Stimulated activated CD4-positive, alpha-beta T cell treated with anti-CD3 and anti-CD28 coated beads, Interleukin-1b, Interleukin-23, amount 100 ng/mL, for 48 hours (primary cell): ENCODE results near the gene CPSF4L.

Experiments used
- DNase-seq: peaks from one replicate; pipeline ENCODE4 v3.0.0-alpha.2; 2020

Gene CPSF4L

DNA sequence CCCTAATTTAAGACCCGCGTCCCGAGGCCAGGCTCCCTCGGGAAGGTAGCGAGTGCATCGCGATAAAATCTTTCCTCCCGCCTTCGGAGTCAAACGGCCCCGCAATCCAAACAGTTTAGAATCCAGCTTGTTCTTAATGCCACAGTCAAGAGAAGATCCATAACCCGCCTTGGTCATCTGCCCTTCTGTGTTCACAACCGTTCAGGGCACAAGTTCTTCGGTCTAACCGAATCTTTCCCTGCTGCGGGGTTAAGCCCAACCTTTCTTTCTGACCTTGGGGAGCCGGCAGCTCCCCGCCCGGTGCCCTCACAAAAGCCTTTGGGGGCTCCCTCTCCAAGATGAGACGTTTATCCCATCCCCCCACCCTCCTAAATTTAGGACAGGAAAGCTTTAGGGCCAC, 30.3 kb downstream of the CPSF4L start:
- no peak for DNase-seq

GRCh38 chr17:73230088-73230487, 31.6 kb downstream of the CPSF4L start:
- DNase-seq, result no peak

DNA sequence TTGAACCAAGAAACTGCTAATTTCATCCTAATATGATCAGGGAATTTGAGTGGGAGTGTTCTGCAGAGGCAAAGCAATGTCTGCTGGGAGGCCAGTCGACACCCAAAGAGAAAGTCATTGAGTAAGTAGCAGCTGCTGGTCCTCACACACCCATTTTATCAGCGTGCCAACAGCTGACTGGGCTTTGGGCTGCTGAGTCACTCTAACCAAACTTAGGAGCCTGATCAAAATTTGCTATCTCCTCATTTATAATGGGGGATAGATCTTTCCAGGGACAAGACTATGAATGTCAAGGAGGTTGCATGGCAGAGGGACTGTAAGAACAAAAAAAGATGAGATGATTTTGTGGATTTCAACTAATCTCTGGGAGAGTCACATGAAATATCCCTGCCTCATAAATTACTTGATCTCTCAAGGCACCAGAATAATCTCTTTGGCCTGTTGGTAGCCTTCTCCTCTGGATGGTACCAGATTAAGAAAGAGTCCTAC, 32.9 kb downstream of the CPSF4L start:
- DNase-seq, result peak; percentile 32

DNA sequence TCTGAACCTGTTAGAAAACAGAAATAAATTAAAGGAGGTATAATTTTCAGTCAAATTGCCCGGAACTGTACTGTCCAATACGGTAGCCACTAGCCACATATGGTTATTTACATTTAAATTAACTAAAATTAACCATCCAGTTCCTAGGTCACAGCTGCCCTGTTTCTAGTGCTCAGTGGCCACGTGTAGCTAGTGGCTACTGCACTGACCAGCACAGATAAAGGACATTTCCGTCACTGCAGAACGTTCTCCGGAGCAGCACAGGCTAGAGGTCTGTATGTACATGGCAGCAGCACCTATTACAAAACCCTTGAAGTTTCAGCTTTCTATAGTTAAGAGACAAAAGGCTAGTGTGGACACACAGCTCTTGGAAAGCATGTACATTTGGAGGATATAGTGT, 33.7 kb downstream of the CPSF4L start:
- no peak for DNase-seq

DNA sequence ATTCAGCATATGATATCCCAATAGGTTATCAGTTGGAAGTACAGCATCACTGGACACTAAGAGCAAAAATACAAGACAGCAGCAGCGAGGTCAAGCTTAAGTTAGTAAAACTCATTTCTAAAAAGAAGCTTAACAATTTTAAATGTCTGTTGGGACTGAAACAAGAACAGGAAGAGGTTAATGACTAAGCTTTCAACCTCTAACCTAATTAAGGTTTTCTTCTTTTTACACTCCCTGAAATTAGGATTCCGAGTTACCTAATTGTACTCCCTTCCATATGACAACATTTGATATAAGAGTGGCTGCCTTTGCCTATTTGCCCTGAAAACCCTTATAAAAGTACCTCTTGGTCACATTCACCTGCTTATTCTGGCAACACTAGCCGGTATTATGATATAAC, 34.3 kb downstream of the CPSF4L start:
- DNase-seq, result no peak

DNA sequence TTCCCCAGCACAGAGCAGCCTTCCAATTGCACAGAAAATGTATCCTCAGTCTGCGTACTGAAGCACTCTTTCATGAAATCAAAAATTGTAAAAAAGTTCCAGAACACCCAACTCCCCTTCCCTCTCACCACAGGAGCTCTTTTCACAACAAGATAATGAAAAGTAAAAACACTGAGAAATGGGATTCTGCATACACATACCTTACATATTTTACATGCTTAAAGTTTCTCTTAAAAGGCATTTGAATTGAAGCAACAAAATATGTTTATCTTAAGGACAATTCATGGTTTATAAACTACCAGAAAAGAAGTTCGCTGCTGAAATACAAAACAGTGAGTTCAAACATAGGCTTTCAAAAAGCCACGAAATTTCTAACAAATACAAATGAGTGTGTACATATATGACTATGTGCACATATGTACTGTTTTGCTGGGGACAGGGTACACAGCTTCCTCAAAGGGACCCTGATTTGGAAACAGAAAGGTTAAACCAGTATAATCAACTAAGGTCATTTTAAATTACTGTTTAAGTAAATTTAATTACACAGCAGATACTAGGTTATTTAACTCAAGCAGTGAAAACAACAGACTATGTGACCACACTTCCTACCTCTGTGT, 35.0 kb downstream of the CPSF4L start:
- no peak for DNase-seq

DNA sequence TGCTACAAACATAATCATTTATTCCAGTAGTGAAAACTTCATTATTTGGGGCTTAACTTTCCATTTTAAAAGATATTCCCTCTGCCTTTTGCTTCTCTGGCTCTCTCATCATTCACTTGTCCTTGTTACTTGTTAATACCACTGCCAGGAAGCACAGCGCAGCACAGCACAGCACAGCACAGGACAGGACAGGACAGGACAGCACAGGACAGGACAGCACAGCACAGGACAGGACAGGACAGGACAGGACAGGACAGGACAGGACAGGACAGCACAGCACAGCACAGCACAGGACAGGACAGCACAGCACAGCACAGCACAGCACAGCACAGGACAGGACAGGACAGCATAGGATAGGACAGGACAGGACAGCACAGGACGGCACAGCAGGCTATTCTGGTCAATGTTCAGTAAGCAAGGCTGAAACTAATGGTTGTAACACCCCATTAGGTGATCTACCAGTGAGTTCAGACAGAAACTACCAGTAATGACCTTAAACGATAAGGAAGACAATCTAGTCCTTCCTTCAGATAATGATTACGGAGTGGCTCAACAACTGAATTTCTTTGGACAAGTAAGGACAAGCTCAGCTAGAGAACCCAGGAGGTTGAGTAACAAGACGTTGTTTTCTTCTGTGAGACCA, 36.9 kb downstream of the CPSF4L start:
- DNase-seq, result no peak

GRCh38 chr17:73224237-73224636, 37.4 kb downstream of the CPSF4L start:
- no peak for DNase-seq

DNA sequence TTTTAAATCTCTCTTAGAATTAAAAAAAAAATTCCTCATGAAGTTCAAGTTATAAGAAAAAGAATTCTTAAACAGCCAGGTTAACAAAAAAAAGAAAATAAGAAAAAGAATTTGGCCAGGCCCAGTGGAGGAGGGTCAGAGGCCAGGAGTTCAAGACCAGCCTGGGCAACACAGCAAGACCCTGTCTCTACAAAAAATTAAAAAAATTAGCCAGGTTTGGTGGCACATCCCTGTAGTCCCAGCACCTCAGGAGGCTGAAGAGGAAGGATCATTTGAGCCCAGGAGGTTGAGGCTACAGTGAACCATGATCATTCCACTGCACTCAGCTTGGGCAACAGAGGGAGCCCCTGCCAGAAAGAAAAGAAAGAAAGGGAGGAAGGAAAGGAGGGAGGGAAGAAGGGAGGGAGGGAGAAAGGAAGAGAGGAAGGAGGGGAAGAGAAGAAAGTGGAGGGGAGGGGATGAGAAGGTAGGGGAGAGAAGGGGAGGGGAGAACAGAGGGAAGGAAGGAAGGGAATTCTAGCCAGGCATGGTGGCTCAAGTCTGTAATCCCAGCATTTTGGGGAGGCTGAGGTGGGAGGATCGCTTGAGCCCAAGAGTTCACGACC, 38.0 kb downstream of the CPSF4L start:
- no peak for DNase-seq

GRCh38 chr17:73215447-73215846, 46.2 kb downstream of the CPSF4L start:
- DNase-seq, result no peak

- no peak for DNase-seq
Measured at GRCh38 chr17:73214851-73215250, 46.8 kb downstream of the CPSF4L start.

- DNase-seq, result no peak
Measured at GRCh38 chr17:73214008-73214407, 47.7 kb downstream of the CPSF4L start.

DNA sequence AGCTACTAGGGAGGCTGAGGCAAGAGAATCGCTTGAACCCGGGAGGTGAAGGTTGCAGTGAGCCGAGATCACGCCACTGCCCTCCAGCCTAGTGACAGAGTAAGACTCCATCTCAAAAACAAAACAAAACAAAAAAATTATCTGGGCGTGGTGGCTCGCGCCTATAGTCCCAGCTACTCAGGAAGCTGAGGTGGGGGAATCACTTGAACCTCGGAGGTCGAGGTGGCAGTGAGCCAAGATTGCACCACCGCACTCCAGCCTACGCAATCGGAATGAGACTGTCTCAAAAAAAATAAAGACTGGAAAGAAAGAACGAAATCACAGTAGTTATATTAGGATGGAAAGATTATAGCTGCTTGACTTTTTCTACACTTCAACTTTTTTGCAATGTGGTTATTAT, 49.9 kb downstream of the CPSF4L start:
- DNase-seq, result peak; percentile 36

- DNase-seq, result no peak
Measured at GRCh38 chr17:73210002-73210678, 51.5 kb downstream of the CPSF4L start.

- DNase-seq, result no peak
Measured at GRCh38 chr17:73209436-73209835, 52.2 kb downstream of the CPSF4L start.

GRCh38 chr17:73208139-73208827, 53.4 kb downstream of the CPSF4L start:
- no peak for DNase-seq

DNA sequence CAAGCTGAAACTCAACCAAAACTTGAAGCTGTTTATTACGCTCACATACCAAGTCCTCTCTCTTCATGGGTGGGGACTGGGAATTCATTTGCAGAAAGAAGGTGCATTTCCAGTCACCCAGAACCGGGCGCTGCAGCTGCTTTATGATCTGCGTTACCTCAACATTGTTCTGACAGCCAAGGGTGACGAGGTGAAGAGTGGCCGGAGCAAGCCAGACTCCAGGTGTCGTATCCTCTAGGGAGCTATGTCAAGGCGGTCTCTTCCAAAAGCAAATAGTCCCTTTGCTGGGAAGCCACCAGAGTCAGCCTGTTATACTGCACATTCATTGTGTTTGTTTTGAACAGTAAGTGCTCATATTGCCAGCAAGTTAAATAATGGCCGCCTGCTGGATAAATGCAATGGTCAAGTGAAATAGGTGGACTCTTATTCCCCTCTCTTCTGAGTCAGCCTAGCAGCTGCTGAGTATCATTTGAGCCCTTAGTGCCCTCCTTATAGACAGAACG, 56.2 kb downstream of the CPSF4L start:
- DNase-seq, result no peak

DNA sequence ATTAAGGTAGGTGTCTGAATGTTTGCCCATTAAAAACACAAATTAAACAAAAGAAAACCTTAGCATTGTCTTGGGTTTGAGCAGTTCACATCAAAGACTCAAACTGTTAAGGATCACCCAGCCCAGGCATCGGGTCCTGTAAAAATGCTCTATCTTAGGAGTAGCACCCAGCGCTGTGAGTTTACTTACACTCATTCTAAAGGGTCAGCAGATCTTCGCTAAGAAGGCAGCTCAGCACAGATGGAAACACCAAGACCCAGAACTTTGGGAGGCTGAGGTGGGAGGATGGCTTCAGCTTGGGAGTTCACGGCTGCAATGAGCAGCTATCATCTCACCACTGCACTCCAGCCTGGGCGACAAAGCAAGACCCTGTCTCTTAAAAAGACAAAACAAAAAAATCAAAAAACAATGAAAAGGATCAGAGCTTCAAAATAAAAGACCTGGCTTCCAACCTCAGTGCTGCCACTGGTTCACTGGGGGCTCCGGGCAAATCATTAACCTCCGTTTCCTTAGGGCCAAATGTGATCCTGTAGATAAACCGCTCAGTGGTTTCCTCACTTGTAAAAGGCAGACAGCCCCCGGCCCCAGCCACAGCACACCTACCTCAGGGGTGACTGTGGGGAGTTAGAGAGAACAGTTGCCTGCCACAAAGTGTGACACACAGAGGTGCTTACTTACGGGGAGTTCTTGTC, 57.7 kb downstream of the CPSF4L start:
- DNase-seq, result peak; percentile 26

DNA sequence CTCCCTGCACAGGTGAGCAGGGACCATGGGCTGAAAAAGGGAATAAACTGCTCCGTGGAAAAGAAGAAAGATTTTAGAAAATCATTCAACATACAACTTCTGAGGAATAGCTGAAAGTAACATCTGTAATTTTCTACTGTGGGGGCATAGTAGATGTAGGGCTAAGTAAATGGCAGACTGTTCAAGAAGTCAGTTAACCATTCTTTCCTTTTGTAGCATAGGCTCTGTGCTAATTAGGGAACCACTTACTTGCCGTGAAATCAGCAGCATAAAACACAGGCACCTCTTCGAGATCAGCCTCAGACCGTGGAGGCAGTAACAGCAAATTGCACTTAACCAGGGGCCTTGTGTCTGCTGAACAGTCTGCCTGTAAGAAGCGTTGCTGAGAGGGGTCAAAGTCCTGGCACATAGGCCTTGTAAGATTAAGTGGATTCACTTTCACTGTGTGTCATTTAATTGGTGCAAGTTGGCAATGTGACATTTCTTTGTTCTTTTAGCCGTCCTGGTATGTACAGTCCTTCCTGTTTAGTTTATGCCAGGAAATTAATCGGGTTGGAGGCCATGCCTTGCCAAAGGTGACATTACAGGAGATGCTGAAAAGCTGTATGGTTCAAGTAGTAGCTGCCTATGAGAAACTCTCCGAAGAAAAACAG, 58.4 kb downstream of the CPSF4L start:
- DNase-seq, result no peak

DNA sequence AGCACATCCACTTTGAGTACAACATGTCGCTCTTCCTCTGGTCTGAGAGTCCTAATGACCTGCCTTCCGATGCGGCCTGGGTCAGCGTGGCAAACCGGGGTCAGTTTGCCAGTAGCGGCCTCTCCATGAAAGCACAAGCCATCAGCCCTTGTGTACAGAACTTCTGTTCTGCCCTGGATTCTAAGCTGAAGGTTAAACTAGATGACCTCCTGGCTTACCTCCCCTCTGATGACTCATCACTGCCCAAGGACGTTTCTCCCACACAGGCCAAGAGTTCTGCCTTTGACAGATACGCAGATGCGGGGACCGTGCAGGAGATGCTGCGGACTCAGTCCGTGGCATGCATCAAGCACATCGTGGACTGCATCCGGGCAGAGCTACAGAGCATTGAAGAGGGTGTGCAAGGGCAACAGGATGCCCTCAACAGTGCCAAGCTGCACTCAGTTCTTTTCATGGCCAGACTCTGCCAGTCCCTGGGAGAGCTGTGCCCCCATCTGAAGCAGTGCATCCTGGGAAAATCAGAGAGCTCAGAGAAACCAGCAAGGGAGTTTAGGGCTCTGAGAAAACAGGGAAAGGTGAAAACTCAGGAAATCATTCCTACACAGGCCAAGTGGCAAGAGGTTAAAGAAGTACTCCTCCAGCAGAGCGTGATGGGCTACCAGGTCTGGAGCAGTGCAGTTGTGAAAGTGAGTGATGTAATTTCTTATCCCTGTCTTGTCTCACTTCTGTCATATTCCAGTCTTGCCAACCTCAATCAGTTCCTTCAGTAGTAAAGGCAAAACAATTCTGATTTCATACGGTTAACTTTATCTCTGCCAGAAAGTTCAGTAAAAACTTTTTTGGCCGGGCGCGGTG, 60.2 kb downstream of the CPSF4L start:
- DNase-seq, result no peak

DNA sequence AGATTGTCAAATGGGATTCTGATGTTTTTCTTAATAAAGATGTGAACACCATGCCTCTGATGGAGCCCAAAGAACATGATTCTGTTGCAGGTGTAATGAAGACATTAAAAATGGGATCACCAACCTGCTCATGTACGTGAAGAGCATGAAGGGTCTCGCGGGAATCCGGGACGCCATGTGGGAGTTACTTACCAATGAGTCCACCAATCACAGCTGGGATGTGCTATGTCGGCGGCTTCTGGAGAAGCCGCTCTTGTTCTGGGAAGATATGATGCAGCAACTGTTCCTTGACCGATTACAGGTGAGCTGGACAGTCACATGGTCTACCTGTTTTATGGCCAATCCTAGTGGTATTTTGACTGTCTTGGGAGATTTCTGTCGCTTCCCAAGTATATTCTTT, 61.2 kb downstream of the CPSF4L start:
- no peak for DNase-seq
